Kidney (tissue), 14 donors: Measurements from ENCODE around the gene RAB7A. TPM values are rescaled to one million over a fixed set of nuclear protein-coding genes. Genes with fewer than 3 reads are reported as not detected.

Source experiments
- DNase-seq, 5 donors: peaks; one replicate each; pipeline ENCODE4 v3.0.0-alpha.2; 2013 to 2020
- FAIRE-seq: peaks from 2 replicates; lab custom pipeline; 2012; peaks lifted over from hg19 to GRCh38; lab: Jason Lieb, UNC
- H3K27ac ChIP-seq, 2 donors: one replicate each; pipeline ENCODE4 v1.7.0; 2013; ENCODE audit warnings: low read depth in 2 of 2, low read length in 2 of 2, inconsistent platforms in 1 of 2
- H3K27me3 ChIP-seq: one replicate; pipeline ENCODE4 v1.7.1; 2013; ENCODE audit warnings: low read length, inconsistent platforms; ENCODE audit not compliant: control insufficient read depth, insufficient read depth
- H3K36me3 ChIP-seq, 3 donors: one replicate each; pipeline versions ENCODE4 v1.7.0 to v1.7.1; 2013; ENCODE audit warnings: low read length in 3 of 3, control low read depth in 1 of 3, inconsistent platforms in 1 of 3; ENCODE audit not compliant: insufficient read depth in 3 of 3, control insufficient read depth in 2 of 3
- H3K4me1 ChIP-seq, 3 donors: one replicate each; pipeline versions ENCODE4 v1.7.0 to v1.7.1; 2013; ENCODE audit warnings: low read length in 3 of 3, inconsistent platforms in 1 of 3, low read depth in 1 of 3; ENCODE audit not compliant: control insufficient read depth in 2 of 3, insufficient read depth in 2 of 3
- H3K4me3 ChIP-seq, 3 donors: one replicate each; pipeline versions ENCODE4 v1.7.0 to v1.8.1; 2013; ENCODE audit warnings: low read length in 3 of 3, control low read depth in 1 of 3, inconsistent platforms in 1 of 3
- H3K9ac ChIP-seq, 3 donors: one replicate each; pipeline versions ENCODE4 v1.7.0 to v1.7.1; 2013; ENCODE audit warnings: low read length in 3 of 3, control low read depth in 1 of 3, inconsistent platforms in 1 of 3
- H3K9me3 ChIP-seq, 3 donors: one replicate each; pipeline versions ENCODE4 v1.7.0 to v1.7.1; 2013; ENCODE audit warnings: low read length in 3 of 3, control low read depth in 1 of 3, inconsistent platforms in 1 of 3; ENCODE audit not compliant: control insufficient read depth in 2 of 3, insufficient read depth in 1 of 3
- CTCF ChIP-seq: IDR thresholded peaks from 3 replicates; pipeline ENCODE4 v1.5.1; 2012; ENCODE audit warnings: mild to moderate bottlenecking, moderate library complexity, borderline replicate concordance; ENCODE audit not compliant: insufficient read depth; ENCODE audit errors: extremely low read depth
- intact Hi-C: fragments of 100-400 bp; cut with DNase I; formaldehyde crosslinking; loops from one replicate; pipeline ENCODE4 v1.11.1; 2022
- polyA plus RNA-seq: library from polyadenylated mRNA; stranded (reverse); fragments of 350-450 nt; fragmentation: Illumina TruSeq; extraction: RNeasy Lipid Tissue Mini Kit (QIAGEN cat#74804); gene quantifications from one replicate; pipeline ENCODE4 v1.2.3, GENCODE V29; 2014; ENCODE audit warnings: low read depth, low replicate concordance; ENCODE audit not compliant: insufficient read depth
- total RNA-seq: library from RNA; stranded (reverse); fragmentation: NEBNext Ultra II Directional; extraction: Animal tissue kit (Norgen Biotek cat#: 25700); gene quantifications from one replicate; pipeline ENCODE4 v1.2.1, GENCODE V29; 2021
- donor health status: control.
- donor health status: control.
- donor health status: control.
- donor health status: control.
- donor health status: control.
- donor health status: DM: yes; HTN: yes; CAD: no.
- donor health status: Normal renal cell carcinoma (clear cell type).

Gene RAB7A
- total and polyA plus RNA-seq, 2 donors from 2014 or later: 211 to 248 TPM

GRCh38 chr3:128706086-128706615, 19.8 kb upstream of the RAB7A start:
- intact Hi-C loops: no loop called here
- FAIRE-seq (no peak), DNase-seq (peak in 2 of 5 donors; percentile 29 to 32)
- no peak overlapping the region for H3K4me3 ChIP-seq
- no peaks in the 10 kb centered on the region for H3K27me3 ChIP-seq
- no peak for TF ChIP-seq CTCF
- no peaks in the 10 kb centered on the region for H3K9me3 ChIP-seq
- H3K9ac ChIP-seq: no peak overlapping the region
- no peaks in the 10 kb centered on the region for H3K36me3 ChIP-seq
- no peaks in the 10 kb centered on the region for H3K4me1 ChIP-seq
- H3K27ac ChIP-seq: no peak overlapping the region

GRCh38 chr3:128707928-128708494, 18.0 kb upstream of the RAB7A start:
- Histone ChIP-seq H3K9me3 (no peaks in the 10 kb centered on the region), H3K4me3 (no peak overlapping the region), H3K9ac (no peak overlapping the region), H3K4me1 (no peaks in the 10 kb centered on the region), H3K27ac (no peak overlapping the region), H3K36me3 (no peaks in the 10 kb centered on the region), H3K27me3 (no peaks in the 10 kb centered on the region)
- DNase-seq (no peak), FAIRE-seq (no peak)
- no peak for TF ChIP-seq CTCF
- intact Hi-C loops: no loop called here

GRCh38 chr3:128709038-128709437, 16.9 kb upstream of the RAB7A start:
- DNase-seq (no peak), FAIRE-seq (no peak)
- H3K4me1 ChIP-seq: no peaks in the 10 kb centered on the region
- no peaks in the 10 kb centered on the region for H3K36me3 ChIP-seq
- TF ChIP-seq CTCF: no peak
- intact Hi-C loops: no loop called here
- no peak overlapping the region for H3K27ac ChIP-seq
- H3K9me3 ChIP-seq: no peaks in the 10 kb centered on the region
- H3K9ac ChIP-seq: no peak overlapping the region
- no peak overlapping the region for H3K4me3 ChIP-seq
- H3K27me3 ChIP-seq: no peaks in the 10 kb centered on the region
